Cardiac muscle cell (in vitro differentiated cells and primary cell): Measurements from ENCODE around the gene ARFGAP2. TPM values are rescaled to one million over a fixed set of nuclear protein-coding genes. Genes with fewer than 3 reads are reported as not detected.

Experiments used
- DNase-seq, 2 donors: peaks; one replicate each; pipeline versions ENCODE4 v3.0.0 to v3.0.0-alpha.2; 2010 to 2017; ENCODE audit warnings: low read depth in 1 of 2, low spot score in 1 of 2
- H3K27ac ChIP-seq: fragments of 200-600 bp; sonication (generic); 2 replicates; pipeline ENCODE4 v1.5.1; 2016
- H3K27me3 ChIP-seq: fragments of 200-600 bp; sonication (generic); 2 replicates; pipeline ENCODE4 v1.6.0; 2016; ENCODE audit warnings: control low read depth
- H3K36me3 ChIP-seq: fragments of 200-600 bp; sonication (generic); 2 replicates; pipeline ENCODE4 v1.5.1; 2016; ENCODE audit warnings: control low read depth
- H3K4me1 ChIP-seq: fragments of 200-600 bp; sonication (generic); 2 replicates; pipeline ENCODE4 v1.8.1; 2017; ENCODE audit warnings: low read depth, mild to moderate bottlenecking, mixed run types
- H3K4me3 ChIP-seq: fragments of 200-600 bp; sonication (generic); 2 replicates; pipeline ENCODE4 v1.5.1; 2016; ENCODE audit warnings: mild to moderate bottlenecking
- H3K9me3 ChIP-seq: fragments of 200-600 bp; sonication (generic); 2 replicates; pipeline ENCODE4 v1.5.1; 2017; ENCODE audit warnings: low read depth, mild to moderate bottlenecking, control low read depth
- CTCF ChIP-seq: IDR thresholded peaks from 2 replicates; pipeline ENCODE4 v1.5.1; 2012; ENCODE audit warnings: low read depth, mild to moderate bottlenecking, low read length
- polyA plus RNA-seq: library from polyadenylated mRNA; unstranded; fragments of >200 nt; fragmentation: Nextera tagmentation; extraction: Ambion mirVana; gene quantifications from 2 replicates; pipeline ENCODE4 v1.2.1, GENCODE V29; 2016
- total RNA-seq: library from RNA; depleted of rRNA; stranded (reverse); fragments of >200 nt; gene quantifications from 2 replicates; pipeline ENCODE4 v1.2.3, GENCODE V29; 2016

Gene ARFGAP2
- total and polyA plus RNA-seq, 2 experiments from 2014 or later = 107 to 136 TPM

- Histone ChIP-seq H3K27me3 (no peaks in the 10 kb centered on the region), H3K4me1 (no peaks in the 10 kb centered on the region), H3K27ac (no peak overlapping the region), H3K36me3 (peaks cover 33% of the 10 kb centered on the region), H3K9me3 (no peaks in the 10 kb centered on the region), H3K4me3 (no peak overlapping the region)
- no peak for TF ChIP-seq CTCF
- no peak for DNase-seq
These were observed 13.5 kb downstream of the ARFGAP2 start for GRCh38 chr11:47163193-47163592.

- Histone ChIP-seq H3K4me1 (no peaks in the 10 kb centered on the region), H3K4me3 (no peak overlapping the region), H3K36me3 (peaks cover 26% of the 10 kb centered on the region), H3K27me3 (no peaks in the 10 kb centered on the region), H3K9me3 (no peaks in the 10 kb centered on the region), H3K27ac (peak overlapping the region; percentile 38)
- TF ChIP-seq CTCF = no peak
- DNase-seq = no peak
These were observed 14.3 kb downstream of the ARFGAP2 start for GRCh38 chr11:47162426-47162825.

- no peak for TF ChIP-seq CTCF
- Histone ChIP-seq H3K9me3 (no peaks in the 10 kb centered on the region), H3K36me3 (peaks cover 20% of the 10 kb centered on the region), H3K4me3 (no peak overlapping the region), H3K27me3 (no peaks in the 10 kb centered on the region), H3K4me1 (no peaks in the 10 kb centered on the region), H3K27ac (peak overlapping the region; percentile 38)
- no peak for DNase-seq
These were observed 14.8 kb downstream of the ARFGAP2 start for GRCh38 chr11:47161890-47162289.

- peak; percentile 64 to 80 for DNase-seq
- Histone ChIP-seq H3K36me3 (peaks cover 14% of the 10 kb centered on the region), H3K4me3 (no peak overlapping the region), H3K27ac (peak overlapping the region; percentile 38), H3K4me1 (no peaks in the 10 kb centered on the region), H3K27me3 (no peaks in the 10 kb centered on the region), H3K9me3 (no peaks in the 10 kb centered on the region)
- TF ChIP-seq CTCF = peak; percentile 83
These were observed 15.4 kb downstream of the ARFGAP2 start for GRCh38 chr11:47161134-47161854.

GRCh38 chr11:47160753-47161133 lies 15.9 kb downstream of the ARFGAP2 start:
- TF ChIP-seq CTCF = no peak
- DNase-seq = no peak
- Histone ChIP-seq H3K27ac (peak overlapping the region; percentile 19), H3K4me1 (no peaks in the 10 kb centered on the region), H3K4me3 (no peak overlapping the region), H3K27me3 (no peaks in the 10 kb centered on the region), H3K9me3 (no peaks in the 10 kb centered on the region), H3K36me3 (peaks cover 9% of the 10 kb centered on the region)
